GM21360 (cell line): ENCODE results near the gene EVI2B.
"Not testable (repeated sequence)": the region's sequence is repeated elsewhere in the genome, so short reads cannot be mapped to it uniquely, and the experiment has no call there.

Experiments used
- ATAC-seq: cut with Tn5 transposase; IDR thresholded peaks from one replicate; pipeline ENCODE4 v1.9.1; 2021; ENCODE audit warnings: mild to moderate bottlenecking, moderate library complexity; ENCODE audit not compliant: unreplicated experiment

EVI2B gene

GRCh38 chr17:31313982-31314781 is at the start of gene EVI2B:
EVI2B (minus strand) TSS chr17:31314054; CDS start chr17:31305609, 8,445 bp downstream.
- no peak for ATAC-seq

DNA sequence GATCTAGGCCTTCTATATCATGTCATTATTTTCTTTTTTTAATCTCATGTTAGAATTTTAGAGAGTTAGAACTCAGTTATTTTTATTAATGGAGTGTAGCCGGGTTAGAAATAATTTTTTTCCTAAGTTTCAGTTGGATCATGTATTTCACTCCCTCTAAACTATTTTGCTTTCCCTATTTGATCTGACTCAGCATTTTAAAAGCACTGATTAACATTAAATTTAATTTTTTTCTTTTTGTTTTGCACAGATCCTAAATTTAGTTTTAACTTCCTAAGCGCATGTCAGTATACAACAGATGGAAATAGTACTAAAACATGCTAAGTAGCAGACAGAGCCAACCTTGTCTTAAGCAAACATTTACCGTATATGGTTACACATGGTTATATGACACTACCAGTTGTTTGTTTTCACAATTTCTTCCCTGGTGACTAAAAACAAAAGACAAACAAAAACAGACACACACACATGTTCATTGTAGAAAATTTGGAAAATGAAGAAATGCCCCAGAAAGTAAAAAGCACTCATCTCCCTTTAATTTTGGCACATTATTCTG is 44.1 kb upstream of the EVI2B start:
- ATAC-seq = no peak

DNA sequence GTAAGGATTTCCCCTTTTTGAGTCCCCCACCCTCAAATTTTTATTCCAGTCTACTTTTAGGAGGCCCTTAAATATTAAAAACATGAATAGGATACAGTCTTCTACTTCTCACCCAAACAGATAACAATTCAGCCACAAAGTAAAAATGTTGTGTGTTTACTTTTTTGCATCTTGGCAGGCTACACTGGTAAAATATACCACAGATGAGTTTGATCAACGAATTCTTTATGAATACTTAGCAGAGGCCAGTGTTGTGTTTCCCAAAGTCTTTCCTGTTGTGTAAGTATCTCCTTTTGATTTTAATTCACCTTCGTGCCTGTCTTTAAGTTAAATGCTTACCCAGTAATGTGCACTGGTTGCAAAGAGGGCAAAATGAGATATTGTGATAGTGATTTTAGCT is 43.2 kb upstream of the EVI2B start:
- ATAC-seq = no peak

GRCh38 chr17:31355935-31356334 is 42.1 kb upstream of the EVI2B start:
- ATAC-seq = no peak

- no peak for ATAC-seq
Observed at GRCh38 chr17:31349454-31349853, 35.6 kb upstream of the EVI2B start.

DNA sequence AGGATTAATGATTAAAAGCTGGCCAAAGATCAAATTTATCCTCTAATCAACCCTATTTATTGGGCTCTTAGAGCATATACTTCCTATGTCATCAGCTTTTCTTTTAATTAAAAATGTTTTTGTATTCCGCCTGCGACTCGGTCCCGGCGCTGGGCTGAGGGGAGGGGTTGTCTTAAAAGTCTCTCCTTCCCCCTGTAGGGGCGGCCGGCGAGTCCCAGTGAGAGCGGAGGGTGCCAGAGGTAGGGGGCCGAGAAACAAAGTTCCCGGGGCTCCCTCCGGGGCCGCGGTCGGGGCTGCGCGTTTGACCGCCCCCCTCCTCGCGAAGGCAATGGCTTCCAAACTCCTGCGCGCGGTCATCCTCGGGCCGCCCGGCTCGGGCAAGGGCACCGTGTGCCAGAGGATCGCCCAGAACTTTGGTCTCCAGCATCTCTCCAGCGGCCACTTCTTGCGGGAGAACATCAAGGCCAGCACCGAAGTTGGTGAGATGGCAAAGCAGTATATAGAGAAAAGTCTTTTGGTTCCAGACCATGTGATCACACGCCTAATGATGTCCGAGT is 31.4 kb upstream of the EVI2B start:
- not testable (repeated sequence) for ATAC-seq

DNA sequence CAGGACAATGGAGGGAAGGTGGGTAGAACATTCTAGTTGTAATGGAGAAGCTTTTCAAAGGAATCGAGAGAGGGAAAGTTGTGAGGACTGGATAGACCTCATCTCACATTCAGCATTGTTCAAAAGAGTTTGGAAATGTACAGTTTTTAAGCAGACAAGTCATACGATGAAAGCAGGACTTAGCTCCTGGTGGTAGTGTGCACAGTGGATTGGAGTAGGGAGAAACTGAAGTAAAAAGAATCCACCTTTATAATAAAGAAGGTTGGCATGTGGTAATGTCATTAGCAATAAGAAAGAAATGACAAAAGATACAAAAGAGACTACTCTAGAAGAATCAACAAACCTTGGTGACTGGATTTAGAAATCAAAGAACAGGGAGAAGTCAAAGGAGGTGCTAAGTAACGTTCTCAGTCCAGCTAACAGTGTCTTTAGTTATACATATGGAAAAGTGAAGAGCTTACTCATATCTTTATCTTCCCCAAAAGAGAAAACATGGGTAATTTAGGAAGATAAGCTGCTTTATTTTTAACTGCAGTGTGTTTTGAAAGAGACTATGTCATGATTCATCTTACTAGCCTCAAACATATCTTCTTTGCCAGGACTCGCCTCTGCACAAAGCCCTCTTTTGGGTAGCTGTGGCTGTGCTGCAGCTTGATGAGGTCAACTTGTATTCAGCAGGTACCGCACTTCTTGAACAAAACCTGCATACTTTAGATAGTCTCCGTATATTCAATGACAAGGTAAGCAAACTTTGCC is 26.2 kb upstream of the EVI2B start:
- no peak for ATAC-seq

GRCh38 chr17:31329221-31329620 is 15.4 kb upstream of the EVI2B start:
- ATAC-seq = no peak

DNA sequence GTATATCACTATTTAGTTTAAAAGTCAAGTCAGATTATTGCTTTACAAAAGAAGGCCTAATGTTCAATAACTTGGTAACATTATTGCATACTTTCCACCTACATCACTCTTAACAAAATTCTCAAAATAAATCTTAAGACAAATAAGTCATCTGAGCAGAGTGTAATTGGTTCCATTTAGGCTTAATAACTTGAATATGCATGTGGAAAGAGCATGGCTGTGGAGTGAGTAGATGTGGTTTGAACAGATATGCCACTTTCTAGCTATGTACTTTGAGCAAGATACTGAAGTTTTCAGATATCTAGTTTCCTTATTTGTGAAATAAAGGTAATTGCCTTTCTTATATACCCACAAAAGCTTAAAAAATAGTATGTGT is 14.3 kb upstream of the EVI2B start:
- no peak for ATAC-seq

DNA sequence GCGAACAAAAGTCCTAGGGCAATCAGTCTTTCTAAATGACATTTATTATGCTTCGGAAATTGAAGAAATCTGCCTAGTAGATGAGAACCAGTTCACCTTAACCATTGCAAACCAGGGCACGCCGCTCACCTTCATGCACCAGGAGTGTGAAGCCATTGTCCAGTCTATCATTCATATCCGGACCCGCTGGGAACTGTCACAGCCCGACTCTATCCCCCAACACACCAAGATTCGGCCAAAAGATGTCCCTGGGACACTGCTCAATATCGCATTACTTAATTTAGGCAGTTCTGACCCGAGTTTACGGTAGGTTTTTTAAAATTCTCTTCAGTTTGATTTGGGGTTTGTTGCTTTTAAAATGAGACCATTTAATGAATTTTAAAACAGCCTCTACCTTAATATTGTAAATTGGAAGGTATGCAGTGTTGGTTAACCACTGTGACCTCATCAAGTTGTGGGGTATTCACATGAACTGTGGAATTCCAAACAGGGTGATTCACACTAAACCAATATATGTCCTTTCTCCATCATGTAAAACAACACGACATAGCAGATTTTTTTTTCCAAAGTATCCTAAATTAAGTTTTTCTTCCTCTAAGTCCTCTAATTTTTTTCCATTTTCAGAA is 13.8 kb upstream of the EVI2B start:
- ATAC-seq = no peak

- ATAC-seq = no peak
Observed at GRCh38 chr17:31323551-31323950, 9.7 kb upstream of the EVI2B start.

GRCh38 chr17:31321966-31322365 is 8.1 kb upstream of the EVI2B start:
- ATAC-seq = no peak

DNA sequence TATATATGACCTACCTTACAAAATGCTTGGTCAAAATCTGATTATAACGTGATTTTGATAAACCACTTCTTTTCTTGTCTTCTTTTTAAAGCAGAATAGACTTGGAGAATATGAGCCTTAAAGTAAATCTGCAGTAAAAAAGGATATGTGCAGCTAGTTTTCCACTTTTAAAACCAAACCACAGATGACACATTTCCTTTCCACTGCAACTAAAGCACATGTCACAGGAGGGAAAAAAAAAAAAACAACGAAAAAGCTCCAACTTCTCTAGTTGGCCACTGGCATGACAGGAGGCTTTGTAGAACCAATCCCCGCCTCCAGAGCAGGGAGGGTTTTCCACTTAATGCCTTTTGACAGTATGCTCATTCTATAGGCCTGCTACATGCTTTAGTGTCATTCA is 7.6 kb upstream of the EVI2B start, which contains the start of gene EVI2A:
EVI2A (minus strand) TSS at position 142 of the 400 bp plus-strand sequence. CDS start 2,609 bp downstream, outside the sequence.
- no peak for ATAC-seq

DNA sequence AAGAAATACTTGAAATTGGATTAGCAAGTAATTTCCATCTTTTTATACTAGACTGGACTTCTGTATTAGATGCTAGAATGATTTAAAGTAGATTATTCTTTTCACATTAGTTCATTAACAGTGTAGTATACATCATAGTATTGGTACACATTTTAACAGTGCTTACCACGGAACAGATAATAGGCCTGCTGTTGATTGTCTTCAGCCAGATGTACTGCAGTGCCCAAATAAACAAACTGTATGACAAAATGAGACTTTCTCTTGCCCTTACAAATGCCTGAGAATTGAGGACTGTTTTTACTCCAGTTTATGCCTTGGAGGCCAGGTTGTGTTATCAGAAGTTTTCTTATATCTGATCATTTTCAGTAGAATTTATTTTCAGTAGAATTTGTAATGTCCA is 6.9 kb upstream of the EVI2B start:
- ATAC-seq = no peak

DNA sequence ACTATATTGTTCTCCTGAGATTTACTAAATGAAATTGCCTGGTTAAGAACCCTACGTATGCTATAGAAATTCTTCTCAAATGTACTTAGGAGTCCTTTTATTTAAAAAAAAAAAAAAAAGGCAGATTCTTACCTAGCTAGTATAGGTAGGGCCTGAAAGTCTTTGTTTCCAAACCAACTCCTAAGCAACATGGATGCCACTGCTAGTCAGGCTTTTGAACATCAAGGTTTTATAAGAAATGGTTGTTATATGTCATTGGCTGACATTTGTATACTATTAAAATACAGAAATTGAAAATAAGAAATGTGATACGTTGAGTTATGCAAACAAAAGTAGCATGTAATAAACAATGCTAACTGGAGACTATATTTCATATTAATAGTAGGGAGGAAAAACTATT is 6.4 kb upstream of the EVI2B start:
- ATAC-seq = no peak

DNA sequence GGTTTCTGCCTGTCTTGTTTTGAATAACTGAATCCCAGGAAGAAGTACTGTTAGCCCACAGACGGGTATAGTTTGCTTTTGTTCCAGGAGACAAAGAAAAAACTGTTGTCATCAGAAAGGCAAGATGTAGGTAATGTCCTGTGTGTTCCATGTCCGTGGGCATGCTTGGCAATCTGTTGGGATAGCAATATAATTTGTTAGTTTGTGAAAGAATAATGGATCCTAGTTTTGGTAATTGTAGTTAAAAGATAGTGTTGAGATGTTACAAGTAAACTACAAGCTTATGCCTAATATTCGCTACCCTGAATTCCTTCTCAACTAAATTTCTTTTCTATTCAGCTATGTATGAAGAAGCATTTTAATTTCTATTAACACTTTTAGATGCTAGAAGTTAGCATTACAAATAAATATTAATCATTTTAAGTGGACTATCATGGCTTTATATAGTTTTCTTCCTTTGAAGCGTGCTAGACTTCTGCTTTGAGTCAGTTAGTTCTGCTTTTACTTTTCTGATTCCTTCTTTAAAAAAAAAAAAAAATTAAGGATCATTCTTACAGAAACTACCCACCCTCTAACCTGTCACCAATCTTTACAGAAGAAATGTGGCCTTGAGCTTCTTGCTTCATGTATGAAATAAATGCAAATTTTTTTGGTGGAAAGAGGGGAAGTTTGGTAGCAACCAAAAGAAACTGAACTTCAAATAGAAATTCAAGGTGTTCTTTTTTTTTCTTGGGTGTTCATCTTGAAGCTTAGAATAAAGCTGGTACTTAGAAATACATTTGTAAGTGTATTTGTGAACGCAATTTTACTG is 5.2 kb upstream of the EVI2B start:
- ATAC-seq = no peak

- no peak for ATAC-seq
Observed at GRCh38 chr17:31318298-31318801, 4.5 kb upstream of the EVI2B start.

GRCh38 chr17:31314782-31315100 is 887 bp upstream of the EVI2B start:
- no peak for ATAC-seq

DNA sequence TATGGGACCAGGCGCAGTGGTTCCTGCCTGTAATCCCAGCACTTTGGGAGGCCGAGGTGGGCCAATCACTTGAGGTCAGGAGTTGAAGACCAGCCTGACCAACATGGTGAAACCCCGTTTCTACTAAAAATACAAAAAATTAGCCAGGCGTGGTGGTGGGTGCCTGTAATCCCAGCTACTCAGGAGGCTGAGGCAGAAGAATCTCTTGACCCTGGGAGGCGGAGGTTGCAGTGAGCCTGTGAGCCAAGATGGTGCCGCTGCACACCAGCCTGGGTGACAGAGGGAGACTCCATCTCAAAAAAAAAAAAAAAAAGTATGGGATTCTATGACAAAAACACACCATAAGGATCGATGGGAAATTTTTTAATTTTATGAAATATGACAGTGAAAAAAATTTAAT is 1.6 kb downstream of the EVI2B start:
- not testable (repeated sequence) for ATAC-seq

DNA sequence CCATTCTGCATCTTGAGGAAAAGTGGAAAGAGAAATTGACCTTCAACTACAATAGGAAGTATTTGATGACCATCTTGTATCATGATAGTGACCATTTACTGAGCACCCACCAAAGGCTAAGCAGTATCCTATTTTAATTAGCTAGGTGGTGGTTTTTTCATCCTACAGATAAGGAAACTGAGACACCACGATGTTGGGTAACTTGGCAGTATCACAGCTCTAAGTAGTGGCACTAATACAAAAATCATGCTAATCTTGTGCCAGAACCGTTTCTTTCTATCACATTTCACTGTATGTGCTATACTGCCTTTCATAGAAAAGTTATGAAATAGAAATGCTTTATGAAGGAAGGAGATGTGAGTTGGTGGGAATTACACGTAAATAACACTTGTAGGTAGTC is 2.3 kb downstream of the EVI2B start:
- ATAC-seq = no peak
